Loucy (cell line): ENCODE results near the gene EQTN.

ENCODE experiments used
- CTCF ChIP-seq: fragments of 200-600 bp; sonication (generic); conservative IDR thresholded peaks from 2 replicates; pipeline ENCODE4 v1.5.1; 2014; ENCODE audit warnings: mild to moderate bottlenecking, antibody characterized with exemption, low read length
- EZH2phosphoT487 ChIP-seq: fragments of 200-600 bp; IDR thresholded peaks from 2 replicates; pipeline ENCODE4 v1.6.1; 2018; ENCODE audit warnings: antibody characterized with exemption, mild to moderate bottlenecking, moderate library complexity, borderline replicate concordance

DNA sequence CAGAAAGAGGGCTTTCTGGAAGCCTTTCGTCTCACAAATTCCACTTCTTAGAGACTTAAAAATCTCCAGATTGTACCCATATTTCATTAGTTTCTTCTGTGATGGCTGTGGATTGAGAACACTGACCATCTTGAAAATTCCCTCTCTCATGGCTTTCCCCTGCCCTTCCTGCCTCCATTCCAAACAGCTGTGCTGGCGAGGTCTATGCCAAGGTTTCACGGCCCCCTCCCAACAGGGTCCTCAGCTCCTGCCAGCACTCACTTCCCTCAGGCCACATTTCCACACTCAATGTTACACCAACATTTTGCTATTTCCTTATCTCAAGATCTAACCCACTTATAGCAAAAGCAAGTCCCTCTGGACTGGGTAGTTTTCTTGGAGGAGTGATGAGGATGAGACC, 40.3 kb upstream of the EQTN start:
- TF ChIP-seq CTCF (no peak), EZH2phosphoT487 (no peak)
